K562 (cell line): ENCODE results near the gene ILK. TPM values are rescaled to one million over a fixed set of nuclear protein-coding genes. Genes with fewer than 3 reads are reported as not detected.

Experiments
- CC2D1A ChIP-seq: fragments of 450-650 bp; IDR thresholded peaks from 2 replicates; pipeline ENCODE4 v1.6.1; 2017; ENCODE audit warnings: mild to moderate bottlenecking
- NCOA4 ChIP-seq: fragments of 450-650 bp; IDR thresholded peaks from 2 replicates; pipeline ENCODE4 v1.6.1; 2018; ENCODE audit warnings: mild to moderate bottlenecking; ENCODE audit not compliant: partially characterized antibody
- RAD51 ChIP-seq: fragments of 450-650 bp; IDR thresholded peaks from 2 replicates; pipeline ENCODE4 v1.7.1; 2016; ENCODE audit warnings: low read depth, mild to moderate bottlenecking, borderline replicate concordance
- RBM22 ChIP-seq: fragments of 200-400 bp; formaldehyde crosslinking; IDR thresholded peaks from 2 replicates; pipeline ENCODE4 v1.6.1; 2018; ENCODE audit warnings: low read length, low read depth; ENCODE audit not compliant: poor library complexity, severe bottlenecking
- ZFP36 ChIP-seq: fragments of 150-350 bp; IDR thresholded peaks from 2 replicates; pipeline ENCODE4 v1.6.1; 2018; ENCODE audit warnings: low read length, low read depth; ENCODE audit not compliant: partially characterized antibody
- ZNF165 ChIP-seq: fragments of 250-450 bp; sonication (Bioruptor Pico); IDR thresholded peaks from 2 replicates; pipeline ENCODE4 v1.4.0; 2020; ENCODE audit warnings: borderline replicate concordance
- polyA plus RNA-seq, 8 experiments: library from polyadenylated mRNA; depleted of rRNA in 4 of 8; stranded (reverse) in 5 of 8; unstranded in 3 of 8; fragments of >200 nt; fragmentation: Nextera tagmentation in 2 of 8; fragmentation: Illumina TruSeq in 1 of 8; extraction: Ambion mirVana in 2 of 8; extraction: Trizol in 1 of 8; gene quantifications; 2 replicates each; pipeline versions ENCODE4 v1.2.1 to v1.2.3, GENCODE V29; 2011 to 2014; ENCODE audit warnings: inconsistent platforms in 1 of 8, missing spikeins in 1 of 8
- total RNA-seq, 7 experiments: library from RNA; depleted of rRNA in 6 of 7; stranded (reverse); fragments of >200 nt in 6 of 7; fragmentation: Illumina TruSeq in 2 of 7; extraction: Trizol in 2 of 7; gene quantifications; 2 replicates each; pipeline versions ENCODE4 v1.2.1 to v1.2.3, GENCODE V29; 2011 to 2021; ENCODE audit warnings: low replicate concordance in 1 of 7
- TF ChIP-seq, protein P1 (sequence below): fragments of 450-650 bp; IDR thresholded peaks from 2 replicates; pipeline ENCODE4 v1.7.0; 2016; ENCODE audit warnings: borderline replicate concordance

Gene ILK
- total and polyA plus RNA-seq, 9 of the 15 experiments (the other 6 are each of a cell fraction or from before 2014, with no cell fraction given): 43.3 to 95.9 (median 58.9) TPM

DNA sequence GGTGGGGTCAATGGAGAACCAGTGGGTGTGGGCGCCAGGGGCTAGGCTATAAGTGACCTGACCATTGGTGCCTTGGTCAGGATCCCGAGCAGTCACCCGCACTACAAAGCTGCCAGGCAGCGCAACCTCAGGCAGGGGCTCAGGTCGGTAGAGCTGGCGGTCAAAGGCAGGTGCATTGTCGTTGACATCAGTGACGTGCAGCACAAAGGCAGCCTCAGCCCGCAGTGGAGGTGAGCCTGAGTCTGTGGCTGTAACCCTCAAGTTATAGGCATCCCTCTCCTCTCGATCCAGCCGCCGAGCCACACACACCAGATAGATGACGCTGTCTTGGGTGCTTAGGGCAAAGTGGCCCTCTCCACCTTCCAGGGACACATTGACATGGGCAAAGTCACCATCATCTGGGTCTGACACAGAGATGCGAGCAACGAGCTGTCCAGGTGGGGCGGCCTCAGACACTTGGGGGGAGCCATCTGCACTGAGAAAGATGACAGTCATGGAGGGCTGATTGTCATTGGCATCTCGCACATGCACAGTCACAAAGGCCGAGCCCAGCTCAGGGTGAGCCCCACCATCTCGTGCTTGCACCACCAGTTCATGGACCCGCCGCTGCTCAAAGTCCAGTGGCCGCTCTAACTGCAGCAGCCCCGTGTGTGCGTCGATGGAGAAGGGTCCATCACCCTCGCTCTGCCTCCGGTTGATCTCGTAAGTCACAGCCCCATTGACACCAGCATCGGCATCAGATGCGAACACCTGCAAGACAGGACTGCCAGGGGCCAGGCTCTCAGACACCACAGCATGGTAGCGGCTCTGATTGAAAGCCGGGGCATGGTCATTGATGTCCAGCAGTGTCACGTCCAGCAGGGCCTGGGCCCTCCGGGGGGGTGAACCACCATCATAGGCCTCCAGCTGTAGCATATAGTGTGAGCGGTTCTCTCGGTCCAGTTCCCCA, 36.7 kb downstream of the ILK start (continued):
- TF ChIP-seq RAD51 (no peak), ZFP36 (no peak), ZNF165 (CRISPR knock-in tag) (no peak), NCOA4 (no peak), RBM22 (no peak), CC2D1A (no peak)
- TF ChIP-seq, protein P1, sequence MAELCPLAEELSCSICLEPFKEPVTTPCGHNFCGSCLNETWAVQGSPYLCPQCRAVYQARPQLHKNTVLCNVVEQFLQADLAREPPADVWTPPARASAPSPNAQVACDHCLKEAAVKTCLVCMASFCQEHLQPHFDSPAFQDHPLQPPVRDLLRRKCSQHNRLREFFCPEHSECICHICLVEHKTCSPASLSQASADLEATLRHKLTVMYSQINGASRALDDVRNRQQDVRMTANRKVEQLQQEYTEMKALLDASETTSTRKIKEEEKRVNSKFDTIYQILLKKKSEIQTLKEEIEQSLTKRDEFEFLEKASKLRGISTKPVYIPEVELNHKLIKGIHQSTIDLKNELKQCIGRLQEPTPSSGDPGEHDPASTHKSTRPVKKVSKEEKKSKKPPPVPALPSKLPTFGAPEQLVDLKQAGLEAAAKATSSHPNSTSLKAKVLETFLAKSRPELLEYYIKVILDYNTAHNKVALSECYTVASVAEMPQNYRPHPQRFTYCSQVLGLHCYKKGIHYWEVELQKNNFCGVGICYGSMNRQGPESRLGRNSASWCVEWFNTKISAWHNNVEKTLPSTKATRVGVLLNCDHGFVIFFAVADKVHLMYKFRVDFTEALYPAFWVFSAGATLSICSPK: no peak
